Trophoblast cell (in vitro differentiated cells and primary cell): Measurements from ENCODE around the gene STARD5.

Experiments used
- DNase-seq, 2 donors: peaks; one replicate each; pipeline ENCODE4 v3.0.0-alpha.2; 2016
- H2AFZ ChIP-seq: 2 replicates; pipeline ENCODE4 v1.6.1; 2013; ENCODE audit warnings: low read length, moderate library complexity, mild to moderate bottlenecking; ENCODE audit not compliant: insufficient read depth, poor library complexity
- H2AK5ac ChIP-seq: 2 replicates; pipeline ENCODE4 v1.6.1; 2013; ENCODE audit warnings: mild to moderate bottlenecking, low read length
- H2BK120ac ChIP-seq: 2 replicates; pipeline ENCODE4 v1.6.1; 2013; ENCODE audit warnings: low read length, mild to moderate bottlenecking, moderate library complexity; ENCODE audit not compliant: insufficient read depth, poor library complexity
- H2BK12ac ChIP-seq: 2 replicates; pipeline ENCODE4 v1.6.1; 2013; ENCODE audit warnings: mild to moderate bottlenecking, low read length, moderate library complexity
- H2BK5ac ChIP-seq: 2 replicates; pipeline ENCODE4 v1.6.1; 2013; ENCODE audit warnings: low read length, low read depth, moderate library complexity, mild to moderate bottlenecking; ENCODE audit not compliant: poor library complexity
- H3K14ac ChIP-seq: 2 replicates; pipeline ENCODE4 v1.6.1; 2013; ENCODE audit warnings: mild to moderate bottlenecking, low read length
- H3K18ac ChIP-seq: 2 replicates; pipeline ENCODE4 v1.6.1; 2013; ENCODE audit warnings: mild to moderate bottlenecking, low read length
- H3K23ac ChIP-seq: 2 replicates; pipeline ENCODE4 v1.6.1; 2013; ENCODE audit warnings: low read length
- H3K27ac ChIP-seq: 2 replicates; pipeline ENCODE4 v1.5.1; 2013; ENCODE audit warnings: low read depth, mild to moderate bottlenecking, inconsistent platforms, low read length, moderate library complexity
- H3K27me3 ChIP-seq: 2 replicates; pipeline ENCODE4 v1.6.1; 2013; ENCODE audit warnings: inconsistent platforms, mild to moderate bottlenecking, low read length, moderate library complexity; ENCODE audit not compliant: insufficient read depth
- H3K36me3 ChIP-seq, 2 experiments: 1 replicate in 1 of 2; 2 replicates in 1 of 2; pipeline ENCODE4 v1.6.1; 2013; ENCODE audit warnings: low read length in 2 of 2, mild to moderate bottlenecking in 2 of 2, moderate library complexity in 1 of 2; ENCODE audit not compliant: insufficient read depth in 2 of 2, control insufficient read depth in 1 of 2
- H3K4ac ChIP-seq: 2 replicates; pipeline ENCODE4 v1.6.1; 2013; ENCODE audit warnings: low read depth, mild to moderate bottlenecking, low read length, moderate library complexity
- H3K4me1 ChIP-seq, 2 experiments: 1 replicate in 1 of 2; 2 replicates in 1 of 2; pipeline ENCODE4 v1.6.1; 2013; ENCODE audit warnings: low read length in 2 of 2, mild to moderate bottlenecking in 2 of 2, moderate library complexity in 1 of 2; ENCODE audit not compliant: insufficient read depth in 2 of 2, control insufficient read depth in 1 of 2
- H3K4me2 ChIP-seq: 2 replicates; pipeline ENCODE4 v1.6.1; 2013; ENCODE audit warnings: inconsistent platforms, mild to moderate bottlenecking, low read length, moderate library complexity
- H3K4me3 ChIP-seq: 2 replicates; pipeline ENCODE4 v1.5.1; 2013; ENCODE audit warnings: mild to moderate bottlenecking, low read depth, low read length, inconsistent platforms
- H3K79me1 ChIP-seq: one replicate; pipeline ENCODE4 v1.6.1; 2013; ENCODE audit warnings: low read length
- H3K79me2 ChIP-seq: 2 replicates; pipeline ENCODE4 v1.6.1; 2013; ENCODE audit warnings: low read length, mild to moderate bottlenecking; ENCODE audit not compliant: control insufficient read depth, insufficient read depth, poor library complexity
- H3K9ac ChIP-seq: 2 replicates; pipeline ENCODE4 v1.6.1; 2013; ENCODE audit warnings: mild to moderate bottlenecking, low read length
- H3K9me3 ChIP-seq: 2 replicates; pipeline ENCODE4 v1.6.1; 2013; ENCODE audit warnings: low read depth, mild to moderate bottlenecking, control low read depth, inconsistent platforms, low read length; ENCODE audit not compliant: insufficient read depth
- H4K12ac ChIP-seq: 2 replicates; pipeline ENCODE4 v1.6.1; 2013; ENCODE audit warnings: low read depth, mild to moderate bottlenecking, low read length, moderate library complexity
- H4K8ac ChIP-seq: 2 replicates; pipeline ENCODE4 v1.6.1; 2013; ENCODE audit warnings: low read depth, mild to moderate bottlenecking, low read length, moderate library complexity
- H4K91ac ChIP-seq: one replicate; pipeline ENCODE4 v1.6.1; 2013; ENCODE audit warnings: low read depth, mild to moderate bottlenecking, low read length, moderate library complexity
- WGBS: extraction: QIAGEN DNeasy Blood & Tissue Kit; methylation state at CpG from one replicate; pipeline ENCODE4 v1.1.7; 2013; ENCODE audit warnings: missing lambda C conversion rate; ENCODE audit not compliant: insufficient read length, insufficient coverage; ENCODE audit errors: extremely low coverage; 5-methylcytosine and 5-hydroxymethylcytosine counted together

Gene STARD5

DNA sequence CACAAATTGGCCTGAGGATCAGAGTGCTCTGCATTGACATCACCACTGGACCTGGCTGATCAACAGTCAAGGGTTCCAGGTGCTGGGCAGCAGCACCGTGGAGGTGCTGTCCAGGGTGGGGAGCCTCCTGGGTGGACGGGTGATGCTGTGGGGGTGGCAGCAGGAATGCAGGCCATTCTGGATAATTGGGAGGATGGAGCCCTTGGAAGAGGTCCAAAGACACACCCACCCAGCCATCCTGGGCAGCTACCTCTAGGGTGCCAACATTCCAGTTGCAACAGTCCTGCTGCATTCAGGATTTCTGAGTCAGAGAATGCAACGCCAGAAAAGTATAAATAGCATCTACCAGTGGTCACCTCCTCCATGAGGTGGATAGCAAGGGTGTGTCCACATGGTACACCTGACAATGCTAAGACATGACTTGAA lies 26.8 kb downstream of the STARD5 start:
- no peak overlapping the region for H3K4me3 ChIP-seq
- H3K14ac ChIP-seq: no peak overlapping the region
- no peak overlapping the region for H3K27ac ChIP-seq
- no peak overlapping the region for H4K8ac ChIP-seq
- no peaks in the 10 kb centered on the region for H3K36me3 ChIP-seq
- H3K9ac ChIP-seq: no peak overlapping the region
- no peak overlapping the region for H3K23ac ChIP-seq
- H3K79me1 ChIP-seq: no peaks in the 10 kb centered on the region
- H3K4ac ChIP-seq: no peak overlapping the region
- H3K4me2 ChIP-seq: no peak overlapping the region
- H2AFZ ChIP-seq: no peak overlapping the region
- H3K4me1 ChIP-seq: no peaks in the 10 kb centered on the region
- no peak overlapping the region for H2BK12ac ChIP-seq
- no peak overlapping the region for H2BK5ac ChIP-seq
- no peaks in the 10 kb centered on the region for H3K27me3 ChIP-seq
- no peak overlapping the region for H4K91ac ChIP-seq
- no peak overlapping the region for H2BK120ac ChIP-seq
- no peaks in the 10 kb centered on the region for H3K79me2 ChIP-seq
- no CpG with 5 or more reads among the region's 3 CpGs for WGBS
- peak; percentile 87 to 94 for DNase-seq
- no peak overlapping the region for H2AK5ac ChIP-seq
- no peak overlapping the region for H4K12ac ChIP-seq
- H3K9me3 ChIP-seq: no peaks in the 10 kb centered on the region
- H3K18ac ChIP-seq: no peak overlapping the region

DNA sequence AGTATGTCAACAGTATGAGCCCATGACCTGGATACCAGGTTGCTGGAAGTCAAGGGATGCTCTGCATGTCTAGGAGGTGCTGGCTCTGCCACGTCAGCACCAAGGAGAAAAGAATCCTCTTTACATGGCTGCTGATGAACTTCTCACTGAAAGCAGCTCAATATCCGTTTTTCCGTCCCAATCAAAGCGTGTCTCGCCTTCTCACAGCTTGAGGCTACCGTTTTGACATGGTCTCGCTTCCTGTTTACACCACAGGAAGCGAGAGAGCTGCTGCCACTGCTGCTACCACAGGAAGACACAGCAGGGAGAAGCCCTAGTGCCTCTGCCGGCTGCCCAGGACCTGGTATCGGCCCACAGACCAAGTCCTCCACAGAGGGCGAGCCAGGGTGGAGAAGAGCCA lies 27.3 kb downstream of the STARD5 start:
- no peak overlapping the region for H3K4me3 ChIP-seq
- no peaks in the 10 kb centered on the region for H3K9me3 ChIP-seq
- H3K14ac ChIP-seq: no peak overlapping the region
- no peak overlapping the region for H2BK12ac ChIP-seq
- H3K18ac ChIP-seq: no peak overlapping the region
- H4K91ac ChIP-seq: no peak overlapping the region
- no peak overlapping the region for H4K8ac ChIP-seq
- no peak overlapping the region for H3K27ac ChIP-seq
- no peak overlapping the region for H3K23ac ChIP-seq
- H3K9ac ChIP-seq: no peak overlapping the region
- no peaks in the 10 kb centered on the region for H3K36me3 ChIP-seq
- no peak overlapping the region for H2AFZ ChIP-seq
- no peak overlapping the region for H2BK120ac ChIP-seq
- H2BK5ac ChIP-seq: no peak overlapping the region
- no peak overlapping the region for H2AK5ac ChIP-seq
- H3K27me3 ChIP-seq: no peaks in the 10 kb centered on the region
- no peaks in the 10 kb centered on the region for H3K79me2 ChIP-seq
- H3K4ac ChIP-seq: no peak overlapping the region
- H4K12ac ChIP-seq: no peak overlapping the region
- no peaks in the 10 kb centered on the region for H3K4me1 ChIP-seq
- no peaks in the 10 kb centered on the region for H3K79me1 ChIP-seq
- peak in 1 of 2 donors; percentile 36 for DNase-seq
- H3K4me2 ChIP-seq: no peak overlapping the region
- no CpG with 5 or more reads among the region's 11 CpGs for WGBS

DNA sequence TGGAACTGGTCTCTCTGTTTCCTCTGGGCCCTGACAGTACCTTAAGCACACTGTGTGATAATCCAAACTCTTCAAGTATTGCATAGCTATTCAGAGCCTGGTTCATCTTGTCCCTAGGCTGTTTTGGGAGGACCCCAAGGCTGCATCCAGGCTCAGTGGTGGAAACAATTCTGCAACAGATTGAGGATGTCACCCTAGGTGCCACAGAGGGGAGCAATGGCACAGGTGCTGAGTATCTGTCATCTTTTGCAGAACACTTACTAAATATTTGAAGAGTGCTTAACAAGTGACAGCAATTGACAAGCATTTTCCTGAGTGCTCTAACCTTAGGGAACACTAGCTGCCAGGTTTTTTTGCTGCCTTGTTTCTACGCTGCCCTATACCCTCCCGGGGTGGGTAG lies 27.8 kb downstream of the STARD5 start:
- Histone ChIP-seq H3K4ac (no peak overlapping the region), H2AFZ (no peak overlapping the region), H3K79me2 (no peaks in the 10 kb centered on the region), H2BK12ac (no peak overlapping the region), H3K36me3 (no peaks in the 10 kb centered on the region), H4K12ac (no peak overlapping the region), H3K79me1 (no peaks in the 10 kb centered on the region), H3K27ac (no peak overlapping the region), H4K8ac (no peak overlapping the region), H3K18ac (no peak overlapping the region), H2BK5ac (no peak overlapping the region), H3K9ac (no peak overlapping the region), H3K23ac (no peak overlapping the region), H2BK120ac (no peak overlapping the region), H4K91ac (no peak overlapping the region), H3K4me3 (no peak overlapping the region), H3K14ac (no peak overlapping the region), H3K4me2 (no peak overlapping the region), H3K4me1 (no peaks in the 10 kb centered on the region), H2AK5ac (no peak overlapping the region), H3K27me3 (no peaks in the 10 kb centered on the region), H3K9me3 (no peaks in the 10 kb centered on the region)
- DNase-seq: no peak
- no CpG with 5 or more reads among the region's 2 CpGs for WGBS

DNA sequence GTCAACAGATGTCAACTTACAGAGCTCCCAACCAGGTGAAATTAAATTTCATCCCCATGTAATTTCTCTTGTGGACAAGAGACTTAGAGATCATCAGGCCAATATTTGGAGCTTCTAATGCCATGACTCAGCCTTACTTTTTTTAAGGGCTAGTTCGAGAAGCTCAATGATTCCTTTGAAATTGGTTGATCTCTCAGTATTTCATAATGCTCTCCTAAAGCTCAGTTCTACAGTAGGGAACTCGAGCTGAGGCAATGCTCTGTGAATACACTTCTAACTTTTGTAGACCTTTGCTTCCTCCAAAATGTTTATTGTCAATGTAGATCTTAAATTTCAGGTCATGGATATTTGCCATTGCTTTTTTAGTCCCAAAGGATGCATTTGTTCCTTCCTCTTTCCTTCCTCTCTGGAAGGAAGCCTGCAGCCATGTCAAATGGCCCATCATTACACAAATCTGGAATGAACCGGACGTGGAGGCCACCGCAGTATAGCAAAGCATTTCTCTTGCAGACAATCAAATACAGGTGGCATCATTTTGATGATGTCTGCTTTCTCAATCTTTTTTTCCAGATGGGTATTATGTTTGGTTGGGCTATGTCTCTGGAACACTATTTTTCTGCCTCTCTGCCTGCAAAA lies 28.3 kb downstream of the STARD5 start:
- no peaks in the 10 kb centered on the region for H3K9me3 ChIP-seq
- no peaks in the 10 kb centered on the region for H3K79me2 ChIP-seq
- no peaks in the 10 kb centered on the region for H3K27me3 ChIP-seq
- H2AFZ ChIP-seq: no peak overlapping the region
- H3K4me1 ChIP-seq: no peaks in the 10 kb centered on the region
- H2AK5ac ChIP-seq: no peak overlapping the region
- H3K4ac ChIP-seq: no peak overlapping the region
- no peak overlapping the region for H2BK12ac ChIP-seq
- WGBS: no CpG with 5 or more reads among the region's 5 CpGs
- H4K12ac ChIP-seq: no peak overlapping the region
- H2BK5ac ChIP-seq: no peak overlapping the region
- no peak overlapping the region for H3K9ac ChIP-seq
- no peak overlapping the region for H2BK120ac ChIP-seq
- H3K4me3 ChIP-seq: no peak overlapping the region
- no peak overlapping the region for H3K18ac ChIP-seq
- H3K14ac ChIP-seq: no peak overlapping the region
- no peaks in the 10 kb centered on the region for H3K36me3 ChIP-seq
- no peak overlapping the region for H3K23ac ChIP-seq
- no peak overlapping the region for H3K4me2 ChIP-seq
- DNase-seq: no peak
- H4K91ac ChIP-seq: no peak overlapping the region
- H3K79me1 ChIP-seq: no peaks in the 10 kb centered on the region
- no peak overlapping the region for H4K8ac ChIP-seq
- H3K27ac ChIP-seq: no peak overlapping the region
